Fibroblast of peridontal ligament (primary cell): Measurements from ENCODE around the gene OBSCN.

Experiments
- DNase-seq: peaks from one replicate; pipeline ENCODE4 v3.0.0-alpha.2; 2010; ENCODE audit errors: extremely low read depth

OBSCN gene

DNA sequence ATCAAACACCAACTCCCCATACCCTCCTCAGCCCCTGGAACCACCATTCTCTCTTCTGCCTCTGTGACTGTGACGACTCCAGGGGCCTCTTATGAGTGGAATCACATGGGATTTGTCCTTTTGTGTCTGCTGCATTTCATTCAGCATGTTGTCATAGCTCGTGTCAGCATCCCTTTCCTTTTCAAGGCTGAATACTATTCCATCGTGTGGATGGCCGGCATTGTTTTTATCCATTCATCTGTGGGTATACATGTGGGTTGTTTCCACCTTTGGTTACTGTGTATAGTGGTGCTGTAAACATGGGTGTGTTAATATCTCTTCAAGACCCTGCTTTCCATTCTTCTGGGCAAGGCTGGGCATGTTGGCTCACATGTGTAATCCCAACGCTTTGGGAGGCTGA lies 17.1 kb upstream of the OBSCN start:
- DNase-seq = no peak

DNA sequence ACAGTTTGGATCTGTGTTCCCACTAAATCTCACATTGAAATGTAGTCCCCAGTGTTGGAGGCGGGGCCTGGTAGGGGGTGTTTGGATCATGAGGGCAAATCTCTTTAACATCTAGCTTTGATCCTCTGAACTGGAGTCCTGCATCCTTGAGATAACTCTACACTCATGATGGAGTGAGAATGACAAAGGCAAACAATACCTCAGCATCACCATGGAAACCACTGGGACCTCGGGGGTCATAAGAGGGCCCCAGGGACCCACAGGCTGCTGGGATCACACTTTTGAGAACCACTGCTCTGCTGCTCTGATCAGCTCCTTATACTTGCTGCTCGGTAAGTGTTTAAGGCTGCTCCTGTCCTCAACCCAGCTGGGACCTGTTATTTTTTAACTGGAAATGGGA lies 13.4 kb upstream of the OBSCN start:
- DNase-seq = no peak

DNA sequence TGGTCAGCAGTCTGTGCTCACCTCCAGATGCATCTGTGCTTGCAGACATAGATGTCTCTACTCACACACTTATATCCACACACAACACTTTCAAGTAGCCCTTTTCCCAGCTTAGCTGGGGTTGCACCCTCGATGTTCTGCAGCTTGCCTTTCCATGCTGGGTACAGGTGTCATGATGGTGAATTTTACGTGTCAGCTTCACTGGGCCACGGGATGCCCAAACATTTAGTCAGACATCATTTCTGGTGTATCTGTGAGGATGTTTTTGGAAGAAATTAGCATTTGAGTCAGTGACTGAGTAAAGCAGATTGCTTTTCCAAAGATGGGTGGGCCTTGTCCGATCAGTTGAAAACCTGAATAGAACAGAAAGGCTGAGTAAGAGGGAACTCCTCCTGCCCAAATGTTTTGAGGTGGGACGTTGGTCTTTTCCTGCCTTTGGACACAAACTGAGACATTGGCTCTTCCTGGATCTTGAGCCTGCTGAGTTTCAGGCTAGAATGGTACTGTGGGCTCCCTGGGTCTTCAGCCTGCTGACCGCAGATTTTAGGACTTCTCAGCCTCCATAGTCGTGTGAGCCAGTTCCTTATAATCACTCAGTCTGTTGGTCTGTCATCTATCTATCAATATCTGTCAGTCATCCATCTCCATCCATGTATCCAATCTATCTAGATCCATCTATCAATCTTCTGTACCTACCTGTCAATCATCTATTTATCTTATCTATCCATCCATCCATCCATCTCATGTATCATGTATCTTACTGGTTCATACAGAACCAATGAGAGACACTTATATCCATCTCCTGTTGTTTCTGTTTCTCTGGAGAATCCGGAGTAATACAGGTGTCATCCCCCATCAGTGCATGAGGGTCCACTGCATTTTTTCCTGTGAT lies 12.7 kb upstream of the OBSCN start:
- DNase-seq = no peak

DNA sequence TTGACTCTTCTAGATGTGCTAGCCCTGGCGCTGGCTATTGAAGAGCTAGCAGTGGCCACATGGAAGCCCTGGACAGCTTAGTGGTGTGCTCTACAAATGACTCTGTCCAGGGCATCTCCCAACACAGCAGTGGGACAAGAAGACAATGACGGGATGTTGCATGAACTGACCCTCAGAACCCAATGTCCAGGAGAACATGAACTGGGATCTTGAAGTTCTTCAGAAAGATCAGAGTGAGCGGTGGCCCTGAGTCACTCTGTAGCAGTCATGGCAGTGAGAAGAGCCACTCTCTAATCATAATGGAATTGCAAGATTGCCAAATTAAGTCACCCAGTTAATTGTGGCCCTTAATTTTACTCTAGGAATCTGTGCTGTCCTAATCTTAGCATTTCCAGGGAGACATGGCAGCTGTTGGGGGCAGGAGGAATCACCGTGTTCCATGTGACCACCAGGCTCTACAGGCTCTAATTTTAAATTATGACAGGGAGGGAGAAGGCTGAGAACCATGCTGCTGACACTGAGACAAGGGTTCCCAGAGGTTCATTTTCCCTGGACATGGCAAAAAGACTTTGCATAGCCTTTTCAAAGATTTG lies 10.2 kb upstream of the OBSCN start:
- DNase-seq = no peak

- DNase-seq = peak; percentile 7
Measured at GRCh38 chr1:228198977-228199590, 8.8 kb upstream of the OBSCN start.

DNA sequence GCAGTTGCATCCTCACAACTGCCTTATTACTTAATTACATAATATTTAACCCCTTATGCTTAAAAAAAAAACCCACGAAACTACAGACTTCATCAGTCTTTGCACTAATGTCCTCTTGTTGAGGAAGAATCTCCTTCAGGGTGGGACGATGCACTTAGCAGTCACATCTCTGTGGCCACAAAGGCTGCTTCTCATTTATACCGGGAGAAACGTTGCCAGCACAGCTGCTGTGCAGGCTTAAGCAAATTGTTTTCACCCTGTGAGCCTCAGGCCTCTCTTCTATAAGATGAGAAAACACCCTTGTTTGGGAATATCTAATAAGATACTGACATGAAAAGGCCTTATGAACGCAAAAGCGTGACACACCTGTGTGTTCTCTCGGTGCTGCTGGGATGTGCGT lies 2.9 kb upstream of the OBSCN start:
- peak; percentile 13 for DNase-seq

DNA sequence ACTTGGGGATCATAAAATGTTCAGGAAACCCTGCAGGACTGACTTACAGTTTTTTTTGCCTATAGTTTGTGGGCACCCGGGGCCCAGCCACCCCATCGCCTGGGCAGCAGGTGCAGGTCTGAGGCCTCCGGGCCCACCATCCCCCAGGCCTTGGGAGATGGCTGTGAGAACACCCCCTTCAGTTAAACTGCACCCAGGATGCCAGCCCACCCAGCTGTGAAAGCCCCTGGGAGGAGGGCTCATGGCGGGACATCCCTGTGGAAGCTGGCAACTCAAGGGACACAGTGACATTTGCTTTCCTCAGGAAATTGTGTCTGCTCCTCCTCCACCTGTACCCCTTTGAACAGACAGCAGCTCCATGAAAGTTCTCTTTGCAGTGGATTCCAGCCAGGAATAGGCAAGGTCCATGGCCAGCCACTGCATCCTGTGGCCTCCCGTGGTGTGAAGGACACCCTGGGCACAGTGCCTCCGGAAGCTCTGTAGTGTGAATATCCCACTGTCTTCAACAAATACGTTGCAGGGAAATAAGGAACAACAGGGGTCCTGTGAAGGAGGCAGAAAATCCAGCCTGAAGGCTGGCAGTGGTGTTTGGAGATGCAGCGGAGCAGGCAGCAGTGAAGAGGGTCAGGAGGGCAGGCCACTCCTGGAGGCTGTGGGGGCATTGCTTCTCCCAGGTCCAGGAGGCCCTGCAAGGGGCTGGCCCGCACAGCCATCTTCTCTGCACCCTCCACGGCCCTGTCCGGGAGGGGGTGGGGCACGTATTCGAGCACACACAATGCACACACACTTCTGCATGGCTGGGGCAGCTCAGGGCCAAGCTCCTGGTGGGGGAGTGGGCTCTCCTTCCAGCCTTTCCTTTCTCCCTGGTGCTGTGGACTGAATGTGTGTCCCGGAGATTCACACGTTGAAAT lies 2.1 kb upstream of the OBSCN start:
- DNase-seq = no peak

- DNase-seq = no peak
Measured at GRCh38 chr1:228206582-228207351, 1.1 kb upstream of the OBSCN start.

DNA sequence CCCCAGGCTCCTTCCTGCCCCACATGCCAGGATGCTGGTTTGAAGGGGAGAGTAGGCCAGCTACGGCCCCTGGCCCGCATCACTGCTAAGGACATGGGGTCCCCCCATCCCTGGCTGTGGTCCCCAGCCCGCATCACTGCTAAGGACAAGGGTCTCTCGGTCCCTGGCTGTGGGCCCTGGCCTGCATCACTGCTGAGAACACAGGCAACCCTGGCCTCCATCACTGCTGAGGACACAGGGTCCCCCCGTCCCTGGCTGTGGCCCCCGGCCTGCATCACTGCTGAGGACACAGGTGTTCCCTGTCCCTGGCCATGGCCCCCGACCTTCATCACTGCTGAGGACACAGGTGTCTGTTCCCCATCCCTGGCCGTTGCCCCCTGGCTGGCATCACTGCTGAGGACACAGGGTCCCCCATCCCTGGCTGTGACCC lies 448 bp upstream of the OBSCN start:
- no peak for DNase-seq

- DNase-seq = no peak
Measured at GRCh38 chr1:228208831-228209551, 1.1 kb downstream of the OBSCN start.

DNA sequence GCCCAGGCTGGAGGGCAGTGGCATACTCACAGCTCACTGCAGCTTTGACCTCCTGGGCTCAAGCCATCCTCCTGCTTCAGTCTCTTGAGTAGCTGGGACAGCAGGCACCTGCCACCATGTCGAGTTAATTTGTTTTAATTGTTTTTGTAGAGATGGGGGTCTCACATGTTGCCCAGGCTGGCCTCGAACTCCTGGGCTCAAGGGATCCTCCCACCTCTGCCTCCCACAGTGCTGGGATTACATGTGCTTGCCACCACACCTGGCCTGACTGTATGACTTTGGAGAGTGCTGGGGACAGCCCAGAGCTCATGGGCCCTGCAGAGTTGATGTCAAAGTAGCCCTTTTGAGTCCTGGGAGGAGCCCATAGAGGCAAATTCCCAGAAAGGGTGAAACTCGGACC lies 1.8 kb downstream of the OBSCN start:
- no peak for DNase-seq

DNA sequence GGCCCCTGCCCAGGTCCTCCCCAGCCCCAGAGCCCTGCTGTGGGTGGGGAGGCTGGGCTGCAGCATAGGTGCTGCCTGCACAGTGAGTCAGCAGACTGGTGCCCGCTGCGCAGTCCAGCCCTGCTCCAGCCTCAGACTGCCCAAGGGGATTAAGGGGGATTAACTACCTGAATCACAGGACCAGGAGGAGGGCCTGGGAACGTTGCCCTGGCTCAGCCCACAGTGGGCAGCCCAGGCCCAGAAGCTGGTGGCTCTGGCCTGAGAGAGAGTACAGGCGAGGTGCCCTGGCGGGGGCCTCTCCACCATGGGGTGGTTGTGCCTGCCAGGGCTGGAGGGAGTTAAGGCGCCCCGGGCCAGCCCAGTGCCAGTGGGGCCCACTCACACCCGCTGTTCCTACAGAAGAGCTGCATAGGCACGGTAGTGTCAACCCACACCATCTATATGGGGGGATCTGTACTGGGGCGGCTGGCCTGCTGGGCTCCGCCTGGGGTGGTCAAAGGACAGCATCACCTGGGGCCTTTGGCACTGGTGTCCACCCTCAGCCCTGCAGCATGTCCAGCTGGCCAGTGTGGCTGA lies 2.3 kb downstream of the OBSCN start:
- DNase-seq = no peak

- no peak for DNase-seq
Measured at GRCh38 chr1:228210712-228211530, 3.1 kb downstream of the OBSCN start.

GRCh38 chr1:228211531-228212414 lies 3.9 kb downstream of the OBSCN start:
- no peak for DNase-seq

DNA sequence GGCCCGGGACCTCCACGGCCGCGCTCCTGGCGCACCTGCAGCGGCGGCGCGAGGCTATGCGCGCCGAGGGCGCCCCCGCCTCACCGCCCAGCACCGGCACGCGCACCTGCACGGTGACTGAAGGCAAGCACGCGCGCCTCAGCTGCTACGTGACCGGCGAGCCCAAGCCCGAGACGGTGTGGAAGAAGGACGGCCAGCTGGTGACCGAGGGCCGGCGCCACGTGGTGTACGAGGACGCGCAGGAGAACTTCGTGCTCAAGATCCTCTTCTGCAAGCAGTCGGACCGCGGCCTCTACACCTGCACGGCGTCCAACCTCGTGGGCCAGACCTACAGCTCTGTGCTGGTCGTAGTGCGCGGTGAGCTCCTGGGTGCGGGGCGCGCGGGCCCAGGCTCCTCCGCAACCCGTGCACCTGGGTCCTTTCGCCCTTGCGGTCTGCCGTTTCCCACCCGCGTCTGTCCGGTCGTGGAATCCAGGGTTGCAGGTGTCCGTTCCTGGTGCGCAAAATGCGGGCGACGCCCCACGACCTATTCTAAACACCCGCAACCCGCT lies 4.6 kb downstream of the OBSCN start:
- DNase-seq = no peak

GRCh38 chr1:228212966-228213844 lies 5.4 kb downstream of the OBSCN start:
- DNase-seq = peak; percentile 57
